K562 (cell line): Measurements from ENCODE around the gene RAPSN. TPM values are rescaled to one million over a fixed set of nuclear protein-coding genes. Genes with fewer than 3 reads are reported as not detected.

Experiments used
- BRF1 ChIP-seq: IDR thresholded peaks from 3 replicates; pipeline ENCODE4 v1.6.1; 2011; ENCODE audit warnings: borderline replicate concordance, mild to moderate bottlenecking; ENCODE audit not compliant: insufficient read length; ENCODE audit errors: extremely low read depth
- EP400 ChIP-seq: fragments of 450-650 bp; IDR thresholded peaks from 2 replicates; pipeline ENCODE4 v1.6.1; 2017; ENCODE audit warnings: antibody characterized with exemption, mild to moderate bottlenecking, moderate library complexity
- FOXJ2 ChIP-seq: fragments of 200-800 bp; sonication (Bioruptor generic); IDR thresholded peaks from 2 replicates; pipeline ENCODE4 v1.6.1; 2016; ENCODE audit warnings: missing genetic modification characterization, missing compliant biosample characterization
- IRF2 ChIP-seq: sonication (generic); formaldehyde crosslinking; IDR thresholded peaks from 2 replicates; pipeline ENCODE4 v1.8.1; 2022; ENCODE audit warnings: mild to moderate bottlenecking, missing genetic modification reagents
- KDM1A ChIP-seq, 2 experiments: fragments of 450-650 bp; IDR thresholded peaks; 2 replicates each; pipeline ENCODE4 v1.6.1; 2016; ENCODE audit warnings: mild to moderate bottlenecking in 2 of 2
- KHSRP ChIP-seq: fragments of 450-650 bp; IDR thresholded peaks from 2 replicates; pipeline ENCODE4 v1.6.1; 2017
- MAFF ChIP-seq: IDR thresholded peaks from 2 replicates; pipeline ENCODE4 v1.6.1; 2012; ENCODE audit warnings: low read length, improper control_type of control experiment
- MBD1 ChIP-seq: fragments of 250-450 bp; sonication (Bioruptor Pico); IDR thresholded peaks from 2 replicates; pipeline ENCODE4 v1.8.0; 2022; ENCODE audit warnings: inconsistent platforms
- RERE ChIP-seq: sonication (generic); formaldehyde crosslinking; IDR thresholded peaks from 2 replicates; pipeline ENCODE4 v1.8.0; 2023; ENCODE audit warnings: missing genetic modification reagents, mild to moderate bottlenecking, borderline replicate concordance
- UBTF ChIP-seq, 2 experiments: IDR thresholded peaks; 2 replicates each; pipeline ENCODE4 v1.6.1; 2012; ENCODE audit warnings: improper control_type of control experiment in 2 of 2, low read depth in 2 of 2, low read length in 2 of 2, borderline replicate concordance in 1 of 2
- ZNF134 ChIP-seq: fragments of 250-450 bp; sonication (Bioruptor Pico); conservative IDR thresholded peaks from 2 replicates; pipeline ENCODE4 v1.4.0; 2020
- polyA plus RNA-seq, 8 experiments: library from polyadenylated mRNA; depleted of rRNA in 4 of 8; stranded (reverse) in 5 of 8; unstranded in 3 of 8; fragments of >200 nt; fragmentation: Nextera tagmentation in 2 of 8; fragmentation: Illumina TruSeq in 1 of 8; extraction: Ambion mirVana in 2 of 8; extraction: Trizol in 1 of 8; gene quantifications; 2 replicates each; pipeline versions ENCODE4 v1.2.1 to v1.2.3, GENCODE V29; 2011 to 2014; ENCODE audit warnings: inconsistent platforms in 1 of 8, missing spikeins in 1 of 8
- total RNA-seq, 7 experiments: library from RNA; depleted of rRNA in 6 of 7; stranded (reverse); fragments of >200 nt in 6 of 7; fragmentation: Illumina TruSeq in 2 of 7; extraction: Trizol in 2 of 7; gene quantifications; 2 replicates each; pipeline versions ENCODE4 v1.2.1 to v1.2.3, GENCODE V29; 2011 to 2021; ENCODE audit warnings: low replicate concordance in 1 of 7
- TF ChIP-seq, protein P1 (sequence below): fragments of 250-450 bp; sonication (Bioruptor Pico); IDR thresholded peaks from 2 replicates; pipeline ENCODE4 v1.4.0; 2020; ENCODE audit warnings: mild to moderate bottlenecking, moderate library complexity
- TF ChIP-seq, protein P2 (sequence below), 3 experiments: IDR thresholded peaks in 2 of 3; conservative IDR thresholded peaks in 1 of 3; 2 replicates each; pipeline ENCODE4 v1.5.1; 2011 to 2012; ENCODE audit warnings: low read length in 3 of 3, mild to moderate bottlenecking in 3 of 3, control low read depth in 2 of 3, improper control_type of control experiment in 1 of 3, inconsistent platforms in 1 of 3, low read depth in 1 of 3, mixed read lengths in 1 of 3, moderate library complexity in 1 of 3; ENCODE audit not compliant: insufficient read depth in 2 of 3

Gene RAPSN
- total and polyA plus RNA-seq, 9 of the 15 experiments (the other 6 are each of a cell fraction or from before 2014, with no cell fraction given), result 0.06 to 0.11 TPM; not detected in 7

GRCh38 chr11:47451990-47452389 is 3.1 kb upstream of the RAPSN start (continued):
- no peak for TF ChIP-seq BRF1
- TF ChIP-seq, protein P1, sequence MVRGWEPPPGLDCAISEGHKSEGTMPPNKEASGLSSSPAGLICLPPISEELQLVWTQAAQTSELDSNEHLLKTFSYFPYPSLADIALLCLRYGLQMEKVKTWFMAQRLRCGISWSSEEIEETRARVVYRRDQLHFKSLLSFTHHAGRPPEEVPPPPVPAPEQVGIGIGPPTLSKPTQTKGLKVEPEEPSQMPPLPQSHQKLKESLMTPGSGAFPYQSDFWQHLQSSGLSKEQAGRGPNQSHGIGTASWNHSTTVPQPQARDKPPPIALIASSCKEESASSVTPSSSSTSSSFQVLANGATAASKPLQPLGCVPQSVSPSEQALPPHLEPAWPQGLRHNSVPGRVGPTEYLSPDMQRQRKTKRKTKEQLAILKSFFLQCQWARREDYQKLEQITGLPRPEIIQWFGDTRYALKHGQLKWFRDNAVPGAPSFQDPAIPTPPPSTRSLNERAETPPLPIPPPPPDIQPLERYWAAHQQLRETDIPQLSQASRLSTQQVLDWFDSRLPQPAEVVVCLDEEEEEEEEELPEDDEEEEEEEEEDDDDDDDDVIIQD (CRISPR knock-in tag), result no peak
- no peak for TF ChIP-seq MBD1 (CRISPR knock-in tag)
- TF ChIP-seq MAFF, result peak; percentile 67
- TF ChIP-seq RERE (CRISPR knock-in tag), result no peak
- TF ChIP-seq, protein P2, sequence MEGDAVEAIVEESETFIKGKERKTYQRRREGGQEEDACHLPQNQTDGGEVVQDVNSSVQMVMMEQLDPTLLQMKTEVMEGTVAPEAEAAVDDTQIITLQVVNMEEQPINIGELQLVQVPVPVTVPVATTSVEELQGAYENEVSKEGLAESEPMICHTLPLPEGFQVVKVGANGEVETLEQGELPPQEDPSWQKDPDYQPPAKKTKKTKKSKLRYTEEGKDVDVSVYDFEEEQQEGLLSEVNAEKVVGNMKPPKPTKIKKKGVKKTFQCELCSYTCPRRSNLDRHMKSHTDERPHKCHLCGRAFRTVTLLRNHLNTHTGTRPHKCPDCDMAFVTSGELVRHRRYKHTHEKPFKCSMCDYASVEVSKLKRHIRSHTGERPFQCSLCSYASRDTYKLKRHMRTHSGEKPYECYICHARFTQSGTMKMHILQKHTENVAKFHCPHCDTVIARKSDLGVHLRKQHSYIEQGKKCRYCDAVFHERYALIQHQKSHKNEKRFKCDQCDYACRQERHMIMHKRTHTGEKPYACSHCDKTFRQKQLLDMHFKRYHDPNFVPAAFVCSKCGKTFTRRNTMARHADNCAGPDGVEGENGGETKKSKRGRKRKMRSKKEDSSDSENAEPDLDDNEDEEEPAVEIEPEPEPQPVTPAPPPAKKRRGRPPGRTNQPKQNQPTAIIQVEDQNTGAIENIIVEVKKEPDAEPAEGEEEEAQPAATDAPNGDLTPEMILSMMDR (IDR thresholded peaks at IDR 0.05 in 2 of 3, conservative IDR thresholded peaks at IDR 0.05 in 1 of 3; ENCODE audit: insufficient read depth in 2 of 3, low read depth in 1 of 3, low read length in 3 of 3), result no peak
- TF ChIP-seq IRF2 (CRISPR knock-in tag), result no peak
- no peak for TF ChIP-seq UBTF (IDR thresholded peaks at IDR 0.05; ENCODE audit: borderline replicate concordance in 1 of 2, low read depth in 2 of 2, low read length in 2 of 2)
- TF ChIP-seq KDM1A (IDR thresholded peaks at IDR 0.05), result 0 out of 4 replicates have a peak, but pooled peaks of 1 of the 2 experiments have one; percentile 9
- no peak for TF ChIP-seq KHSRP
- TF ChIP-seq FOXJ2 (tag), result no peak
- no peak for TF ChIP-seq EP400
- TF ChIP-seq ZNF134, result no peak
